H9 (cell line): ENCODE results near the gene SETDB2. TPM values are rescaled to one million over a fixed set of nuclear protein-coding genes. Genes with fewer than 3 reads are reported as not detected.

Experiments
- DNase-seq: peaks from one replicate; pipeline ENCODE4 v3.0.0-alpha.2; 2017
- H2AFZ ChIP-seq: one replicate; pipeline ENCODE4 v1.6.1; 2013; ENCODE audit warnings: mild to moderate bottlenecking, low read length, control low read depth, moderate library complexity
- H2AK5ac ChIP-seq: 2 replicates; pipeline ENCODE4 v1.6.1; 2013; ENCODE audit warnings: low read length, control low read depth, mixed read lengths; ENCODE audit not compliant: insufficient read length
- H2BK120ac ChIP-seq: one replicate; pipeline ENCODE4 v1.6.1; 2013; ENCODE audit warnings: low read depth, mild to moderate bottlenecking, low read length, control low read depth, inconsistent platforms; ENCODE audit not compliant: poor library complexity, severe bottlenecking
- H2BK12ac ChIP-seq: 2 replicates; pipeline ENCODE4 v1.6.1; 2013; ENCODE audit warnings: low read length, control low read depth, mixed read lengths, low read depth; ENCODE audit not compliant: insufficient read length
- H2BK15ac ChIP-seq: 2 replicates; pipeline ENCODE4 v1.6.1; 2013; ENCODE audit warnings: low read depth, low read length, control low read depth
- H2BK20ac ChIP-seq: one replicate; pipeline ENCODE4 v1.6.1; 2013; ENCODE audit warnings: low read depth, mild to moderate bottlenecking, low read length, control low read depth, inconsistent platforms; ENCODE audit not compliant: poor library complexity, severe bottlenecking
- H2BK5ac ChIP-seq: 2 replicates; pipeline ENCODE4 v1.6.1; 2013; ENCODE audit warnings: low read length, control low read depth, mixed read lengths; ENCODE audit not compliant: insufficient read length
- H3K14ac ChIP-seq: 2 replicates; pipeline ENCODE4 v1.6.1; 2013; ENCODE audit warnings: low read length, control low read depth; ENCODE audit not compliant: insufficient read depth
- H3K18ac ChIP-seq: 2 replicates; pipeline ENCODE4 v1.6.1; 2013; ENCODE audit warnings: low read depth, mild to moderate bottlenecking, mixed read lengths, low read length, control low read depth; ENCODE audit not compliant: insufficient read length
- H3K23ac ChIP-seq: 2 replicates; pipeline ENCODE4 v1.6.1; 2013; ENCODE audit warnings: low read length, control low read depth, mixed read lengths, low read depth; ENCODE audit not compliant: insufficient read length
- H3K23me2 ChIP-seq: 2 replicates; pipeline ENCODE4 v1.6.1; 2013; ENCODE audit warnings: low read depth, mild to moderate bottlenecking, mixed read lengths, low read length, control low read depth; ENCODE audit not compliant: insufficient read length, poor library complexity, severe bottlenecking
- H3K27ac ChIP-seq: 2 replicates; pipeline ENCODE4 v1.5.1; 2013; ENCODE audit warnings: low read length, control low read depth, mixed read lengths, low read depth; ENCODE audit not compliant: insufficient read length
- H3K27me3 ChIP-seq: 2 replicates; pipeline ENCODE4 v1.6.1; 2013; ENCODE audit warnings: low read length, control low read depth, inconsistent platforms; ENCODE audit not compliant: insufficient read depth
- H3K4ac ChIP-seq: 2 replicates; pipeline ENCODE4 v1.6.1; 2013; ENCODE audit warnings: low read depth, mild to moderate bottlenecking, control low read depth, inconsistent platforms, low read length, moderate library complexity
- H3K4me1 ChIP-seq: 2 replicates; pipeline ENCODE4 v1.6.1; 2013; ENCODE audit warnings: low read length, control low read depth, inconsistent platforms; ENCODE audit not compliant: insufficient read depth
- H3K4me2 ChIP-seq: 2 replicates; pipeline ENCODE4 v1.6.1; 2013; ENCODE audit warnings: low read length, control low read depth, mixed read lengths; ENCODE audit not compliant: insufficient read length, insufficient read depth
- H3K56ac ChIP-seq: 2 replicates; pipeline ENCODE4 v1.6.1; 2013; ENCODE audit warnings: low read depth, mild to moderate bottlenecking, mixed read lengths, low read length, control low read depth; ENCODE audit not compliant: insufficient read length
- H3K79me1 ChIP-seq: 2 replicates; pipeline ENCODE4 v1.6.1; 2013; ENCODE audit warnings: low read depth, mild to moderate bottlenecking, moderate library complexity, low read length, control low read depth, inconsistent platforms; ENCODE audit not compliant: insufficient read depth, poor library complexity, severe bottlenecking
- H3K79me2 ChIP-seq: 2 replicates; pipeline ENCODE4 v1.6.1; 2013; ENCODE audit warnings: low read length, control low read depth, inconsistent platforms; ENCODE audit not compliant: insufficient read depth
- H3K9ac ChIP-seq: 2 replicates; pipeline ENCODE4 v1.6.1; 2013; ENCODE audit warnings: low read length, control low read depth, mixed read lengths; ENCODE audit not compliant: insufficient read length; ENCODE audit errors: extremely low read depth
- H3K9me3 ChIP-seq: one replicate; pipeline ENCODE4 v1.6.1; 2013; ENCODE audit warnings: low read depth, low read length, inconsistent platforms; ENCODE audit not compliant: control insufficient read depth
- H3T11ph ChIP-seq: one replicate; pipeline ENCODE4 v1.6.1; 2013; ENCODE audit warnings: mild to moderate bottlenecking, low read length, control low read depth, inconsistent platforms
- H4K20me1 ChIP-seq: one replicate; pipeline ENCODE4 v1.6.1; 2013; ENCODE audit not compliant: control insufficient read depth, insufficient read length, insufficient read depth
- H4K5ac ChIP-seq: 2 replicates; pipeline ENCODE4 v1.6.1; 2013; ENCODE audit warnings: low read depth, mild to moderate bottlenecking, mixed read lengths, low read length, control low read depth; ENCODE audit not compliant: insufficient read length
- H4K8ac ChIP-seq: replicated peaks from 2 replicates; pipeline ENCODE4 v1.6.1; 2013; ENCODE audit warnings: low read length, control low read depth, mixed read lengths, low read depth; ENCODE audit not compliant: insufficient read length
- H4K91ac ChIP-seq: 2 replicates; pipeline ENCODE4 v1.6.1; 2013; ENCODE audit warnings: low read depth, mild to moderate bottlenecking, moderate library complexity, mixed read lengths, low read length, control low read depth; ENCODE audit not compliant: insufficient read length
- H3K27ac Mint-ChIP-seq, 3 experiments: 2 replicates in 2 of 3; 3 replicates in 1 of 3; pipeline ENCODE4 v1.8.0; 2020 to 2021; ENCODE audit warnings: mixed read lengths in 3 of 3, mild to moderate bottlenecking in 1 of 3, moderate library complexity in 1 of 3
- H3K27me3 Mint-ChIP-seq: 2 replicates; pipeline ENCODE4 v1.8.0; 2021; ENCODE audit warnings: low read depth, mild to moderate bottlenecking, moderate library complexity, mixed read lengths
- H3K36me3 Mint-ChIP-seq, 3 experiments: 2 replicates in 2 of 3; 3 replicates in 1 of 3; pipeline ENCODE4 v1.8.0; 2020 to 2021; ENCODE audit warnings: low read depth in 3 of 3, mixed read lengths in 3 of 3; ENCODE audit not compliant: insufficient read depth in 1 of 3
- H3K4me1 Mint-ChIP-seq, 2 experiments: 2 replicates each; pipeline ENCODE4 v1.8.0; 2020; ENCODE audit warnings: mixed read lengths in 2 of 2
- H3K4me3 Mint-ChIP-seq, 2 experiments: 2 replicates in 1 of 2; 3 replicates in 1 of 2; pipeline ENCODE4 v1.8.0; 2020 to 2021; ENCODE audit warnings: mild to moderate bottlenecking in 2 of 2, mixed read lengths in 2 of 2, moderate library complexity in 1 of 2
- H3K9me3 Mint-ChIP-seq, 2 experiments: 2 replicates in 1 of 2; 3 replicates in 1 of 2; pipeline ENCODE4 v1.8.0; 2020; ENCODE audit warnings: mild to moderate bottlenecking in 2 of 2, mixed read lengths in 2 of 2, moderate library complexity in 1 of 2
- CTCF ChIP-seq: fragments of 200-600 bp; sonication (generic); conservative IDR thresholded peaks from 3 replicates; pipeline ENCODE4 v1.8.0; 2021; ENCODE audit warnings: antibody characterized with exemption, mild to moderate bottlenecking
- WGBS: extraction: QIAGEN DNeasy Blood & Tissue Kit; methylation state at CpG from one replicate; pipeline ENCODE4 v1.1.7; 2013; ENCODE audit warnings: missing lambda C conversion rate, low lambda C conversion rate, mixed read lengths; ENCODE audit not compliant: insufficient read length; ENCODE audit errors: extremely low coverage; 5-methylcytosine and 5-hydroxymethylcytosine counted together
- total RNA-seq: library from RNA; stranded (reverse); gene quantifications from 2 replicates; pipeline ENCODE4 v1.2.1, GENCODE V29; 2021

SETDB2 gene
- total RNA-seq, 1 experiment from 2014 or later = 5.7 TPM

GRCh38 chr13:49476529-49476928 is 32.5 kb downstream of the SETDB2 start:
- Histone ChIP-seq H2AFZ (no peak overlapping the region), H3K79me1 (no peaks in the 10 kb centered on the region), H4K5ac (no peak overlapping the region), H3K27ac (no peak overlapping the region), H3K56ac (no peak overlapping the region), H2BK20ac (no peak overlapping the region), H3K23ac (no peak overlapping the region), H4K20me1 (no peaks in the 10 kb centered on the region), H3K18ac (no peak overlapping the region), H3K9ac (no peak overlapping the region), H3K4ac (no peak overlapping the region), H2BK120ac (no peak overlapping the region), H4K8ac (no peak overlapping the region), H3K27me3 (no peaks in the 10 kb centered on the region), H2BK15ac (no peak overlapping the region), H3K4me2 (no peak overlapping the region), H2BK12ac (no peak overlapping the region), H4K91ac (no peak overlapping the region), H3T11ph (no peak overlapping the region), H3K79me2 (no peaks in the 10 kb centered on the region), H2BK5ac (no peak overlapping the region), H2AK5ac (no peak overlapping the region), H3K4me1 (no peaks in the 10 kb centered on the region), H3K23me2 (no peaks in the 10 kb centered on the region), H3K14ac (no peak overlapping the region), H3K9me3 (no peaks in the 10 kb centered on the region)
- TF ChIP-seq CTCF = no peak
- Mint-ChIP-seq H3K27me3 (no peaks in the 10 kb centered on the region), H3K4me3 (no peak overlapping the region), H3K36me3 (peaks cover 2 to 11% (median 5%) of the 10 kb centered on the region in 3 experiments; a peak in 4 of 7 replicates), H3K9me3 (no peaks in the 10 kb centered on the region), H3K4me1 (no peaks in the 10 kb centered on the region), H3K27ac (no peak overlapping the region)
- no peak for DNase-seq
- no CpG with 5 or more reads among the region's 7 CpGs for WGBS
